ENCODE data around the gene AKAP9. TPM values are rescaled to one million over a fixed set of nuclear protein-coding genes. Genes with fewer than 3 reads are reported as not detected.
"Not testable (repeated sequence)": the region's sequence is repeated elsewhere in the genome, so short reads cannot be mapped to it uniquely, and the experiment has no call there.

Gene AKAP9
- polyA plus RNA-seq, 1 donor = 127 TPM

GRCh38 chr7:91962419-91962818, 21.8 kb downstream of the AKAP9 start:
- Histone ChIP-seq H3K27ac (ENCODE audit: low read length) (no peak overlapping the region), H3K4me3 (ENCODE audit: low read length) (no peak overlapping the region), H3K4me1 (ENCODE audit: control insufficient read depth, insufficient read depth, low read length) (no peaks in the 10 kb centered on the region), H3K9me3 (ENCODE audit: control insufficient read depth, low read depth, low read length) (no peaks in the 10 kb centered on the region), H3K27me3 (ENCODE audit: control insufficient read depth, insufficient read depth, low read length) (no peaks in the 10 kb centered on the region), H3K36me3 (ENCODE audit: control insufficient read depth, insufficient read depth, low read length) (peaks cover 5% of the 10 kb centered on the region)
- no peak for DNase-seq
- 96% methylated on average over 3 of the region's 3 CpGs for WGBS (ENCODE audit: insufficient coverage, low lambda C conversion rate)

DNA sequence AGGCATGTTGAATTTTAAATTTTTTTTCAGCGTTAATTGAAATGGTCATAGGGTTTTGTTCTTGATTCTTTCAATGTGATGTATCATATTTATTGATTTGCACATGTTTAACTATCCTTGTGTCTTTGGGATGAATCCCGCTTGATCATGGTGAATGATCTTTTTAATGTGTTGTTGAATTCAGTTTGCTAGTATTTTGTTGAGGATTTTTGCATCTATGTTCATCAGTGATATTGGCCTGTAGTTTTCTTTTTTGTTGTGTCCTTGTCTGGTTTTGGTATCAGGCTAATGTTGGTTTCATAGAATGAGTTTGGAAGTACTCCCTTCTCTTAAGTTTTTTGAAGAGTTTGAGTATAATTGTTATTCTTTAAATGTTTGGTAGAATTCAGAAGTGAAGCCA, 26.9 kb downstream of the AKAP9 start:
- H3K36me3 ChIP-seq (ENCODE audit: control insufficient read depth, insufficient read depth, low read length); DNase-seq; H3K27ac ChIP-seq (ENCODE audit: low read length); H3K4me1 ChIP-seq (ENCODE audit: control insufficient read depth, insufficient read depth, low read length); H3K9me3 ChIP-seq (ENCODE audit: control insufficient read depth, low read depth, low read length); H3K4me3 ChIP-seq (ENCODE audit: low read length); H3K27me3 ChIP-seq (ENCODE audit: control insufficient read depth, insufficient read depth, low read length): not testable (repeated sequence)
- no CpG with 5 or more reads among the region's 2 CpGs for WGBS (ENCODE audit: insufficient coverage, low lambda C conversion rate)

DNA sequence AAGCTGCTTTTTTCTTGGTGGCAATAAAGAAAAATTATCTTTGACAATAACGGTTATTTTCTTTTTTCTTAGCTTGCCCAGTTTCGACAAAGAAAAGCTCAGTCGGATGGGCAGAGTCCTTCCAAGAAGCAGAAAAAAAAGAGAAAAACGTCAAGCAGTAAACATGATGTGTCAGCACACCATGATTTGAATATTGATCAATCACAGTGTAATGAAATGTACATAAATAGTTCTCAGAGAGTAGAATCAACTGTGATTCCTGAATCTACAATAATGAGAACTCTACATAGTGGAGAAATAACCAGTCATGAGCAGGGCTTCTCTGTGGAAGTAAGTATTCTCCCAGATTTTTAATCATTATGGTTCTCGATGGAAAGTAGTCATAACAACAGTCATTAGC, 33.0 kb downstream of the AKAP9 start:
- Histone ChIP-seq H3K4me3 (ENCODE audit: low read length) (no peak overlapping the region), H3K27ac (ENCODE audit: low read length) (no peak overlapping the region), H3K9me3 (ENCODE audit: control insufficient read depth, low read depth, low read length) (peaks cover 5% of the 10 kb centered on the region), H3K27me3 (ENCODE audit: control insufficient read depth, insufficient read depth, low read length) (no peaks in the 10 kb centered on the region), H3K36me3 (ENCODE audit: control insufficient read depth, insufficient read depth, low read length) (peaks cover 15% of the 10 kb centered on the region), H3K4me1 (ENCODE audit: control insufficient read depth, insufficient read depth, low read length) (no peaks in the 10 kb centered on the region)
- WGBS (ENCODE audit: insufficient coverage, low lambda C conversion rate) = 100% methylated on average over 3 of the region's 5 CpGs
- DNase-seq = no peak

DNA sequence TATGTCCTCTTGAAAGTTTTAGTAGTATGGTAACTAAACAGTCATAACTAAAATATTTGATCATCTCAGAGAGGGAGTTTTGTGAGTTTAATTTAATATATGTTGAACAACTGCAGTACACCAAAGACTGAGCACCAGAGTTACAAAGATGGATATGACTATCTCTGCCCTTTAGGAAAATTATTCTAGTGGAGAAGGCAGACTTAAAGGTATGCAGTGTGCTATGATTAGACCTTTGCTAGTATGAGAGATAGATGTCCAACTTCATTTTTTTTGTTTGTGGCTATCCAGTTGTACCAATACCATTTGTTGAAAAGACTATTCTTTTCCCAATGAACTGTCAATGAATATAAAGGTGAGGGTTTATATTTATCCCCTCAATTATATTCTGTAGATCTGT, 33.4 kb downstream of the AKAP9 start:
- Histone ChIP-seq H3K4me1 (ENCODE audit: control insufficient read depth, insufficient read depth, low read length) (no peaks in the 10 kb centered on the region), H3K27ac (ENCODE audit: low read length) (no peak overlapping the region), H3K4me3 (ENCODE audit: low read length) (no peak overlapping the region), H3K36me3 (ENCODE audit: control insufficient read depth, insufficient read depth, low read length) (peaks cover 19% of the 10 kb centered on the region), H3K9me3 (ENCODE audit: control insufficient read depth, low read depth, low read length) (peaks cover 5% of the 10 kb centered on the region), H3K27me3 (ENCODE audit: control insufficient read depth, insufficient read depth, low read length) (no peaks in the 10 kb centered on the region)
- DNase-seq = no peak

DNA sequence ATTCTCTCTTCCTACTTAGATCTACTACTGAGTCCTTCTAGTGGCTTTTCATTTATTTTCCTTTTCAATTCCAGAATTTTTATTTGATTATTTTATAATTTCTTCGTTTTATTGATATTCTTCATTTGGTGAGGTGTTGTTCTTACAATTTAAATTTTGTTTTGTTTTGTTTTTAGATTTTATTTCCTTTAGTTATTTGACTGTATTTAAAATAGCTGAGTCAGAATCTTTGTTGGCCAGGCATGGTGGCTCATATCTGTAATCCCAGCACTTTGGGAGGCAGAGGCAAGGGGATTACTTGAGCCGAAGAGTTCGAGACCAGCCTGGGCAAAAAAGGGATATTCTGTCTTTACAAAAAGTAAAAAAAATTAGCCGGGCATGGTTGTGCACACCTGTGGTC, 36.1 kb downstream of the AKAP9 start:
- no peak overlapping the region for H3K27ac ChIP-seq (ENCODE audit: low read length)
- H3K27me3 ChIP-seq (ENCODE audit: control insufficient read depth, insufficient read depth, low read length) = no peaks in the 10 kb centered on the region
- DNase-seq = no peak
- H3K36me3 ChIP-seq (ENCODE audit: control insufficient read depth, insufficient read depth, low read length) = peaks cover 27% of the 10 kb centered on the region
- 100% methylated on average over 1 of the region's 4 CpGs for WGBS (ENCODE audit: insufficient coverage, low lambda C conversion rate)
- H3K4me1 ChIP-seq (ENCODE audit: control insufficient read depth, insufficient read depth, low read length) = no peaks in the 10 kb centered on the region
- H3K9me3 ChIP-seq (ENCODE audit: control insufficient read depth, low read depth, low read length) = no peaks in the 10 kb centered on the region
- H3K4me3 ChIP-seq (ENCODE audit: low read length) = no peak overlapping the region

DNA sequence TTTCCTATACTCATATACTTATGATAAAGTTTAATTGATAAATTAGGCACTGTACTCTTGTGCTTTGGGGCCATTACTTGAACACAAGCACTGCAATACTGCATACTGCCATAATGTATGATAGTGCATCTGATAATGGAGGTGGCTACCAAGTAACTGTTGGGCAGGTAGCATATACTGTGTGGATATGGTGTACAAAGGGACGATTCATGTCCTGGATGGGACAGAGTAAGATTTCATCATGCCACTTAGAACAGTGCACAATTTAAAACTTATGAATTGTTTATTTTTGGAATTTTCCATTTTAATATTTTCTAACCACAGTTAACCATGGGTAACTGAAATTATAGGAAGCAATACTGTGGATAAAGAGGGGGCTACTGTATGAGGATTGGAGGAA, 38.9 kb downstream of the AKAP9 start:
- H3K36me3 ChIP-seq (ENCODE audit: control insufficient read depth, insufficient read depth, low read length) = peaks cover 27% of the 10 kb centered on the region
- no peak overlapping the region for H3K4me3 ChIP-seq (ENCODE audit: low read length)
- WGBS (ENCODE audit: insufficient coverage, low lambda C conversion rate) = no CpG with 5 or more reads among the region's 1 CpG
- no peak overlapping the region for H3K27ac ChIP-seq (ENCODE audit: low read length)
- H3K27me3 ChIP-seq (ENCODE audit: control insufficient read depth, insufficient read depth, low read length) = no peaks in the 10 kb centered on the region
- H3K9me3 ChIP-seq (ENCODE audit: control insufficient read depth, low read depth, low read length) = no peaks in the 10 kb centered on the region
- DNase-seq = no peak
- no peaks in the 10 kb centered on the region for H3K4me1 ChIP-seq (ENCODE audit: control insufficient read depth, insufficient read depth, low read length)

- not testable (repeated sequence) for H3K9me3 ChIP-seq (ENCODE audit: control insufficient read depth, low read depth, low read length); H3K4me3 ChIP-seq (ENCODE audit: low read length); H3K27me3 ChIP-seq (ENCODE audit: control insufficient read depth, insufficient read depth, low read length); H3K27ac ChIP-seq (ENCODE audit: low read length); H3K4me1 ChIP-seq (ENCODE audit: control insufficient read depth, insufficient read depth, low read length); DNase-seq
- no CpG with 5 or more reads among the region's 4 CpGs for WGBS (ENCODE audit: insufficient coverage, low lambda C conversion rate)
- H3K36me3 ChIP-seq (ENCODE audit: control insufficient read depth, insufficient read depth, low read length) = peaks cover 14% of the 10 kb centered on the region
These were observed 41.7 kb downstream of the AKAP9 start for GRCh38 chr7:91982352-91982751.

DNA sequence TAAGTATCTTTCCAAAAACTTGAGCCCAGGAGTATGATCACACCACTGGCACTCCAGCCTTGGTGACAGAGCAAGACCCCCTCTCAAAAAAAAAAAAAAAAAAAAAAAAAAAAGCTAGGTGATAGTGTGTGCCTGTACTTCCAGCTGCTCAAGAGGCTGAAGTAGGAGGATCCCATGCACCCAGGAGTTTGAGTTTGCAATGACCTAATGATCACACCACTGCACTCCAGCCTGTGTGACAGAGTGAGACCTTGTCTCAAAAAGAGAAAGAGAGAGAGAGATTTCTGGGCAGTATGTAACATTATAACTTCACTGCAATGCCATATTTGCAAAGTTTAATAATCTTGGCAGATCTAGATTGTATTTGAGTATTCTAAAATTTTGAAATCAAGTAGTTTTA, 47.6 kb downstream of the AKAP9 start:
- no peak overlapping the region for H3K4me3 ChIP-seq (ENCODE audit: low read length)
- H3K27ac ChIP-seq (ENCODE audit: low read length) = no peak overlapping the region

GRCh38 chr7:91993976-91994375, 53.3 kb downstream of the AKAP9 start:
- Histone ChIP-seq H3K27me3 (ENCODE audit: control insufficient read depth, insufficient read depth, low read length) (no peaks in the 10 kb centered on the region), H3K9me3 (ENCODE audit: control insufficient read depth, low read depth, low read length) (no peaks in the 10 kb centered on the region), H3K4me1 (ENCODE audit: control insufficient read depth, insufficient read depth, low read length) (no peaks in the 10 kb centered on the region), H3K27ac (ENCODE audit: low read length) (no peak overlapping the region), H3K4me3 (ENCODE audit: low read length) (no peak overlapping the region), H3K36me3 (ENCODE audit: control insufficient read depth, insufficient read depth, low read length) (peaks cover 39% of the 10 kb centered on the region)
- WGBS (ENCODE audit: insufficient coverage, low lambda C conversion rate) = no CpG with 5 or more reads among the region's 3 CpGs
- DNase-seq = no peak

More for the DNA sequence above, 47.6 kb downstream of the AKAP9 start:
- peak in 1 of 2 donors; percentile 24 for DNase-seq
- Histone ChIP-seq H3K36me3 (ENCODE audit: control insufficient read depth, insufficient read depth, low read length) (peaks cover 9% of the 10 kb centered on the region), H3K9me3 (ENCODE audit: control insufficient read depth, low read depth, low read length) (peaks cover 5% of the 10 kb centered on the region), H3K4me1 (ENCODE audit: control insufficient read depth, insufficient read depth, low read length) (no peaks in the 10 kb centered on the region), H3K27me3 (ENCODE audit: control insufficient read depth, insufficient read depth, low read length) (no peaks in the 10 kb centered on the region)

- Histone ChIP-seq H3K27me3 (ENCODE audit: control insufficient read depth, insufficient read depth, low read length) (no peaks in the 10 kb centered on the region), H3K9me3 (ENCODE audit: control insufficient read depth, low read depth, low read length) (no peaks in the 10 kb centered on the region), H3K36me3 (ENCODE audit: control insufficient read depth, insufficient read depth, low read length) (peaks cover 47% of the 10 kb centered on the region), H3K4me1 (ENCODE audit: control insufficient read depth, insufficient read depth, low read length) (no peaks in the 10 kb centered on the region), H3K27ac (ENCODE audit: low read length) (no peak overlapping the region), H3K4me3 (ENCODE audit: low read length) (no peak overlapping the region)
- no peak for DNase-seq
- WGBS (ENCODE audit: insufficient coverage, low lambda C conversion rate) = no CpG with 5 or more reads among the region's 2 CpGs
These were observed 54.9 kb downstream of the AKAP9 start for GRCh38 chr7:91995391-91996105.

Measured in large intestine (tissue), 3 donors.